GM12878 (cell line): ENCODE data around the gene SLC36A1. TPM values are rescaled to one million over a fixed set of nuclear protein-coding genes. Genes with fewer than 3 reads are reported as not detected.

Source experiments
- ATAC-seq: fragments of 200-7000 bp; cut with Tn5 transposase; 3 replicates; pipeline ENCODE4 v1.9.1; 2020; ENCODE audit warnings: mild to moderate bottlenecking, moderate library complexity
- BruUV-seq: library from RNA; stranded (reverse); fragments of 400-500 nt; replicated peaks from 2 replicates; lab custom pipeline; 2021; lab: Mats Ljungman, UMichigan
- CTCF ChIA-PET: fragments of 300-600 bp; sonication (Branson Sonifier 250); formaldehyde crosslinking; extraction: SDS; loops from one replicate; lab custom pipeline; 2021; ENCODE audit warnings: inconsistent platforms; lab: Yijun Ruan, JAX
- POLR2A ChIA-PET: fragments of 350-600 bp; formaldehyde crosslinking; extraction: SDS; loops from one replicate; lab custom pipeline; 2021; ENCODE audit warnings: inconsistent platforms; lab: Charles Lee
- RAD21 ChIA-PET: fragments of 300-600 bp; sonication (Branson Sonifier 250); formaldehyde crosslinking; loops from one replicate; lab custom pipeline; 2023; ENCODE audit warnings: antibody characterized with exemption; ENCODE audit not compliant: unreplicated experiment; lab: Charles Lee
- SMC1A ChIA-PET: fragments of 300-600 bp; sonication (Branson Sonifier 250); formaldehyde crosslinking; loops from one replicate; lab custom pipeline; 2023; ENCODE audit not compliant: unreplicated experiment, uncharacterized antibody; lab: Charles Lee
- DNase-seq: peaks from one replicate; pipeline ENCODE4 v3.0.0-alpha.2; 2011; ENCODE audit warnings: low read depth, low spot score
- FAIRE-seq: peaks from 3 replicates; lab custom pipeline; 2011; peaks lifted over from hg19 to GRCh38; lab: Jason Lieb, UNC
- H2AFZ ChIP-seq: 2 replicates; pipeline ENCODE4 v1.6.0; 2011; ENCODE audit warnings: low read depth, low read length, control low read depth; ENCODE audit not compliant: control insufficient read depth
- H3K27ac ChIP-seq: 2 replicates; pipeline ENCODE4 v1.5.1; 2011; ENCODE audit warnings: control low read depth; ENCODE audit not compliant: control insufficient read depth, insufficient read depth
- H3K27me3 ChIP-seq, 2 experiments: replicated peaks in 1 of 2; 2 replicates each; pipeline versions ENCODE4 v1.6.0 to v1.6.1; 2011; ENCODE audit warnings: low read length in 1 of 2; ENCODE audit not compliant: control insufficient read depth in 2 of 2, insufficient read depth in 2 of 2
- H3K36me3 ChIP-seq, 2 experiments: 2 replicates each; pipeline ENCODE4 v1.5.1; 2011; ENCODE audit warnings: low read length in 1 of 2; ENCODE audit not compliant: control insufficient read depth in 2 of 2, insufficient read depth in 2 of 2
- H3K4me1 ChIP-seq: 2 replicates; pipeline ENCODE4 v1.6.1; 2011; ENCODE audit warnings: mild to moderate bottlenecking, low read length, moderate library complexity, mixed read lengths; ENCODE audit not compliant: control insufficient read depth, insufficient read depth
- H3K4me2 ChIP-seq: 2 replicates; pipeline ENCODE4 v1.6.0; 2011; ENCODE audit warnings: control low read depth; ENCODE audit not compliant: control insufficient read depth, insufficient read depth
- H3K4me3 ChIP-seq: fragments of 200-600 bp; sonication (generic); 2 replicates; pipeline ENCODE4 v1.5.1; 2016
- H3K79me2 ChIP-seq: 2 replicates; pipeline ENCODE4 v1.6.0; 2011; ENCODE audit warnings: low read length; ENCODE audit not compliant: control insufficient read depth, insufficient read depth
- H3K9ac ChIP-seq: 2 replicates; pipeline ENCODE4 v1.8.0; 2011; ENCODE audit warnings: low read length, control low read depth, mixed read lengths; ENCODE audit not compliant: control insufficient read depth, insufficient read depth
- H3K9me3 ChIP-seq: replicated peaks from 3 replicates; pipeline ENCODE4 v1.5.1; 2011; ENCODE audit warnings: mild to moderate bottlenecking, low read length; ENCODE audit not compliant: control insufficient read depth, insufficient read depth
- H4K20me1 ChIP-seq: 2 replicates; pipeline ENCODE4 v1.6.0; 2011; ENCODE audit not compliant: control insufficient read depth, insufficient read depth
- BRCA1 ChIP-seq: IDR thresholded peaks from 2 replicates; pipeline ENCODE4 v1.6.1; 2011; ENCODE audit warnings: low read depth, low read length, improper control_type of control experiment
- FOXK2 ChIP-seq: fragments of 450-650 bp; IDR thresholded peaks from 2 replicates; pipeline ENCODE4 v1.6.1; 2017; ENCODE audit warnings: mild to moderate bottlenecking, moderate library complexity
- MTA3 ChIP-seq: IDR thresholded peaks from 2 replicates; pipeline ENCODE4 v1.6.1; 2012; ENCODE audit warnings: low read length, inconsistent platforms, borderline replicate concordance
- MYB ChIP-seq: fragments of 150-350 bp; IDR thresholded peaks from 2 replicates; pipeline ENCODE4 v1.6.1; 2014; ENCODE audit warnings: mild to moderate bottlenecking, low read depth, low read length, borderline replicate concordance
- NR2C2 ChIP-seq: IDR thresholded peaks from 2 replicates; pipeline ENCODE4 v1.6.1; 2011; ENCODE audit warnings: borderline replicate concordance, low read depth; ENCODE audit not compliant: control insufficient read depth, insufficient read length
- PML ChIP-seq: IDR thresholded peaks from 2 replicates; pipeline ENCODE4 v1.6.1; 2012; ENCODE audit warnings: low read length, inconsistent platforms
- TBL1XR1 ChIP-seq: IDR thresholded peaks from 2 replicates; pipeline ENCODE4 v1.6.1; 2012; ENCODE audit warnings: low read depth, low read length, improper control_type of control experiment
- WGBS: methylation state at CpG from one replicate; pipeline ENCODE4 v1.1.6; 2016; ENCODE audit warnings: low lambda C conversion rate; ENCODE audit not compliant: insufficient replicate concordance, insufficient coverage; ENCODE audit errors: missing lambda C conversion rate; 5-methylcytosine and 5-hydroxymethylcytosine counted together
- in situ Hi-C: fragments of 300-500 bp; cut with MboI; formaldehyde crosslinking; loops from 9 replicates; pipeline ENCODE4 v1.14.3; 2018; ENCODE audit warnings: mixed read lengths
- intact Hi-C: fragments of 100-400 bp; cut with micrococcal nuclease; formaldehyde crosslinking; loops from one replicate; pipeline ENCODE4 v1.14.2; 2022; ENCODE audit not compliant: unreplicated experiment
- polyA plus RNA-seq, 11 experiments: library from polyadenylated mRNA; depleted of rRNA in 4 of 11; unstranded in 6 of 11; stranded (reverse) in 5 of 11; fragments of >200 nt; fragmentation: Nextera tagmentation in 4 of 11; fragmentation: Illumina TruSeq in 1 of 11; extraction: Ambion mirVana in 4 of 11; extraction: Trizol in 1 of 11; gene quantifications; 1 replicate in 1 of 11; 2 replicates in 10 of 11; pipeline versions ENCODE4 v1.2.1 to v1.2.3, GENCODE V29; 2011 to 2016; ENCODE audit warnings: inconsistent platforms in 2 of 11, missing spikeins in 2 of 11, low read depth in 1 of 11
- total RNA-seq, 4 experiments: library from RNA; depleted of rRNA in 3 of 4; stranded (reverse); fragments of >200 nt in 3 of 4; fragmentation: Illumina TruSeq in 1 of 4; extraction: Trizol in 1 of 4; gene quantifications; 2 replicates each; pipeline versions ENCODE4 v1.2.1 to v1.2.3, GENCODE V29; 2013 to 2021
- TF ChIP-seq, protein P1 (sequence below): IDR thresholded peaks from 2 replicates; pipeline ENCODE4 v1.6.1; 2011; ENCODE audit warnings: low read depth, mild to moderate bottlenecking, low read length, moderate library complexity, borderline replicate concordance; ENCODE audit errors: extremely low read depth
- TF ChIP-seq, protein P2 (sequence below): IDR thresholded peaks from 2 replicates; pipeline ENCODE4 v1.6.1; 2011; ENCODE audit warnings: borderline replicate concordance, low read depth, mild to moderate bottlenecking, moderate library complexity, low read length; ENCODE audit not compliant: insufficient read depth, poor library complexity, severe bottlenecking
- TF ChIP-seq, protein P3 (sequence below): fragments of 450-650 bp; formaldehyde crosslinking; IDR thresholded peaks from 2 replicates; pipeline ENCODE4 v1.4.0; 2020; ENCODE audit warnings: mild to moderate bottlenecking, moderate library complexity

Gene SLC36A1
- total and polyA plus RNA-seq, 10 of the 15 experiments (the other 5 are each of a cell fraction or from before 2014, with no cell fraction given): 0.50 to 8.2 (median 3.5) TPM

DNA sequence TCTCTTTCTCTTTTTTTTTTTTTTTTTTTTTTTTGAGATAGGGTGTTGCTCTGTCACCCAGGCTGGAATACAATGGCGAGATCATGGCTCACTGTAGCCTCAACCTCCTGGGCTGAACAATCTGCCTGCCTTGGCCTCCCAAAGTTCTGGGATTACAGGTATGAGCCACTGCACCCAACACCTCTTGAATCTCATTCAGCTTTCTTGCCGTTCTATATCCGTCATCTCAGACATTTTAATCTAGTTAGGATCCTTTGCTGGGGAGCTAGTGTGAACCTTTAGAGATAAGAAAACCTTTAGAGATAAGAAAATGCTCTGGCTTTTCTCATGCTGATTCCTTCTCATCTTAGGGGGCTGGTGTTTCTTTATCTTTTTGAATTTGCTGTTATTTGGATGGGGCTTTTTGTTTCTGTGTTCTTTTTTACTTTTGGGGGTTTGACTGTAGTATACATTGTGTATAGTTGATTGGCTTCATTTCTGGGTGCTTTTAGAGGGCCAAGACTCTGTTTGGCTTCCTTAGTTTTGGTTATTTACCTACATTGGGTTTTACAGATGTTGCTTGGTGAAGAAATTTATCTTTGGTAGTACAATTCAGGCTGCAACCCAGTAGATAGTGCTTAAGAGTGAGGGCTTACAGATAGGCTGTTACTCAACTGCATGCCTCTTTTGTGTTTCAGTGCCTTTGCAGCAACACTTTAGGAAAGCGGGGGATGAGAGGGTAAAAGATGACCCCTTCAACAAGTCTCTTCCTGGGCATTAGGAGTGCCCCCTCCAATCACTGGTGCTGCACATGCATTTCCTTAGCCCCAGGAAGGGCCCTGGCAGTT is 41.9 kb upstream of the SLC36A1 start:
- in situ Hi-C loops: no loop called here
- H3K9me3 ChIP-seq: no peaks in the 10 kb centered on the region
- CTCF ChIA-PET: no interaction called here
- no peak for FAIRE-seq
- TF ChIP-seq BRCA1 (no peak), MTA3 (no peak), FOXK2 (no peak), MYB (no peak), PML (no peak), NR2C2 (no peak), TBL1XR1 (no peak)
- TF ChIP-seq, protein P1, sequence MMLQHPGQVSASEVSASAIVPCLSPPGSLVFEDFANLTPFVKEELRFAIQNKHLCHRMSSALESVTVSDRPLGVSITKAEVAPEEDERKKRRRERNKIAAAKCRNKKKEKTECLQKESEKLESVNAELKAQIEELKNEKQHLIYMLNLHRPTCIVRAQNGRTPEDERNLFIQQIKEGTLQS: no peak
- TF ChIP-seq, protein P2, sequence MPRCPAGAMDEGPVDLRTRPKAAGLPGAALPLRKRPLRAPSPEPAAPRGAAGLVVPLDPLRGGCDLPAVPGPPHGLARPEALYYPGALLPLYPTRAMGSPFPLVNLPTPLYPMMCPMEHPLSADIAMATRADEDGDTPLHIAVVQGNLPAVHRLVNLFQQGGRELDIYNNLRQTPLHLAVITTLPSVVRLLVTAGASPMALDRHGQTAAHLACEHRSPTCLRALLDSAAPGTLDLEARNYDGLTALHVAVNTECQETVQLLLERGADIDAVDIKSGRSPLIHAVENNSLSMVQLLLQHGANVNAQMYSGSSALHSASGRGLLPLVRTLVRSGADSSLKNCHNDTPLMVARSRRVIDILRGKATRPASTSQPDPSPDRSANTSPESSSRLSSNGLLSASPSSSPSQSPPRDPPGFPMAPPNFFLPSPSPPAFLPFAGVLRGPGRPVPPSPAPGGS: no peak
- TF ChIP-seq, protein P3, sequence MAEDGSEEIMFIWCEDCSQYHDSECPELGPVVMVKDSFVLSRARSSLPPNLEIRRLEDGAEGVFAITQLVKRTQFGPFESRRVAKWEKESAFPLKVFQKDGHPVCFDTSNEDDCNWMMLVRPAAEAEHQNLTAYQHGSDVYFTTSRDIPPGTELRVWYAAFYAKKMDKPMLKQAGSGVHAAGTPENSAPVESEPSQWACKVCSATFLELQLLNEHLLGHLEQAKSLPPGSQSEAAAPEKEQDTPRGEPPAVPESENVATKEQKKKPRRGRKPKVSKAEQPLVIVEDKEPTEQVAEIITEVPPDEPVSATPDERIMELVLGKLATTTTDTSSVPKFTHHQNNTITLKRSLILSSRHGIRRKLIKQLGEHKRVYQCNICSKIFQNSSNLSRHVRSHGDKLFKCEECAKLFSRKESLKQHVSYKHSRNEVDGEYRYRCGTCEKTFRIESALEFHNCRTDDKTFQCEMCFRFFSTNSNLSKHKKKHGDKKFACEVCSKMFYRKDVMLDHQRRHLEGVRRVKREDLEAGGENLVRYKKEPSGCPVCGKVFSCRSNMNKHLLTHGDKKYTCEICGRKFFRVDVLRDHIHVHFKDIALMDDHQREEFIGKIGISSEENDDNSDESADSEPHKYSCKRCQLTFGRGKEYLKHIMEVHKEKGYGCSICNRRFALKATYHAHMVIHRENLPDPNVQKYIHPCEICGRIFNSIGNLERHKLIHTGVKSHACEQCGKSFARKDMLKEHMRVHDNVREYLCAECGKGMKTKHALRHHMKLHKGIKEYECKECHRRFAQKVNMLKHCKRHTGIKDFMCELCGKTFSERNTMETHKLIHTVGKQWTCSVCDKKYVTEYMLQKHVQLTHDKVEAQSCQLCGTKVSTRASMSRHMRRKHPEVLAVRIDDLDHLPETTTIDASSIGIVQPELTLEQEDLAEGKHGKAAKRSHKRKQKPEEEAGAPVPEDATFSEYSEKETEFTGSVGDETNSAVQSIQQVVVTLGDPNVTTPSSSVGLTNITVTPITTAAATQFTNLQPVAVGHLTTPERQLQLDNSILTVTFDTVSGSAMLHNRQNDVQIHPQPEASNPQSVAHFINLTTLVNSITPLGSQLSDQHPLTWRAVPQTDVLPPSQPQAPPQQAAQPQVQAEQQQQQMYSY (CRISPR knock-in tag): no peak
- TF ChIP-seq, all 136 proteins: peak for 0
- ATAC-seq (no peak), DNase-seq (no peak)
- H3K27ac ChIP-seq: no peak overlapping the region
- SMC1A ChIA-PET: interaction anchor here (0.8 kb wide), 1 partner anchor 1126 kb away, joined by 4 read pairs; no protein-coding TSS in a partner anchor
- H3K9ac ChIP-seq: no peak overlapping the region
- no peaks in the 10 kb centered on the region for H3K4me1 ChIP-seq
- H3K27me3 ChIP-seq: no peaks in the 10 kb centered on the region; a peak in 1 of 4 replicates
- H3K4me3 ChIP-seq: no peak overlapping the region
- WGBS: 89% methylated on average over 3 of the region's 4 CpGs
- RAD21 ChIA-PET: no interaction called here
- POLR2A ChIA-PET: no interaction called here
- no peaks in the 10 kb centered on the region for H4K20me1 ChIP-seq
- no peaks in the 10 kb centered on the region for H3K79me2 ChIP-seq
- H3K36me3 ChIP-seq: no peaks in the 10 kb centered on the region
- H3K4me2 ChIP-seq: no peak overlapping the region
- H2AFZ ChIP-seq: no peak overlapping the region
- intact Hi-C loops: no loop called here
- no TSS peak for BruUV-seq
